Activated CD4-positive, alpha-beta T cell treated with anti-CD3 and anti-CD28 coated beads for 4 hours (primary cell): ENCODE results near the gene MATR3.

ENCODE experiments used
- DNase-seq, 2 donors: peaks; one replicate each; pipeline ENCODE4 v3.0.0-alpha.2; 2020

The MATR3 gene

GRCh38 chr5:139272471-139273321, 20.8 kb upstream of the MATR3 start:
- DNase-seq = no peak

- no peak for DNase-seq
These were observed 20.3 kb upstream of the MATR3 start for GRCh38 chr5:139273322-139273571.

- DNase-seq = peak; percentile 81 to 85
These were observed 19.8 kb upstream of the MATR3 start for GRCh38 chr5:139273572-139274289.

GRCh38 chr5:139275536-139275935, 18.0 kb upstream of the MATR3 start:
- DNase-seq = no peak

GRCh38 chr5:139275956-139276355, 17.6 kb upstream of the MATR3 start:
- no peak for DNase-seq

- DNase-seq = no peak
These were observed 17.1 kb upstream of the MATR3 start for GRCh38 chr5:139276426-139276825.

GRCh38 chr5:139277171-139277570, 16.4 kb upstream of the MATR3 start:
- DNase-seq = no peak

GRCh38 chr5:139278540-139279274, 14.8 kb upstream of the MATR3 start:
- no peak for DNase-seq

GRCh38 chr5:139282197-139282557, 11.4 kb upstream of the MATR3 start:
- no peak for DNase-seq

GRCh38 chr5:139283252-139284166, 10.0 kb upstream of the MATR3 start:
- no peak for DNase-seq

GRCh38 chr5:139284295-139284694, 9.2 kb upstream of the MATR3 start:
- no peak for DNase-seq

GRCh38 chr5:139285651-139286392, 7.7 kb upstream of the MATR3 start:
- DNase-seq = no peak

- no peak for DNase-seq
These were observed 5.5 kb upstream of the MATR3 start for GRCh38 chr5:139287890-139288635.

- no peak for DNase-seq
These were observed 2.5 kb upstream of the MATR3 start for GRCh38 chr5:139291051-139291450.

GRCh38 chr5:139293202-139293506, 386 bp upstream of the MATR3 start:
- no peak for DNase-seq

GRCh38 chr5:139294374-139295165, 1.0 kb downstream of the MATR3 start:
- DNase-seq = peak; percentile 47 to 60

GRCh38 chr5:139295346-139296057, 2.0 kb downstream of the MATR3 start:
- no peak for DNase-seq

GRCh38 chr5:139296198-139296597, 2.7 kb downstream of the MATR3 start:
- DNase-seq = no peak

- DNase-seq = no peak
These were observed 3.4 kb downstream of the MATR3 start for GRCh38 chr5:139296862-139297326.
